Mesendoderm (in vitro differentiated cells): ENCODE measurements around the gene ZBTB39.

Source experiments
- DNase-seq: peaks from one replicate; pipeline ENCODE4 v3.0.0; 2013
- H2AK5ac ChIP-seq: 2 replicates; pipeline ENCODE4 v1.6.1; 2013; ENCODE audit warnings: low read length, inconsistent platforms
- H2BK120ac ChIP-seq: 2 replicates; pipeline ENCODE4 v1.6.1; 2013; ENCODE audit warnings: low read depth, mild to moderate bottlenecking, low read length, moderate library complexity, mixed read lengths
- H2BK15ac ChIP-seq: replicated peaks from 2 replicates; pipeline ENCODE4 v1.6.1; 2013; ENCODE audit warnings: low read depth, mild to moderate bottlenecking, moderate library complexity
- H2BK5ac ChIP-seq: 2 replicates; pipeline ENCODE4 v1.6.1; 2013; ENCODE audit warnings: low read length, inconsistent platforms
- H3K18ac ChIP-seq: 2 replicates; pipeline ENCODE4 v1.6.1; 2013; ENCODE audit warnings: mild to moderate bottlenecking, low read length, mixed read lengths
- H3K23ac ChIP-seq: one replicate; pipeline ENCODE4 v1.6.1; 2013; ENCODE audit warnings: low read length
- H3K27ac ChIP-seq: 2 replicates; pipeline ENCODE4 v1.5.1; 2013; ENCODE audit warnings: low read depth, mild to moderate bottlenecking, inconsistent platforms, low read length, moderate library complexity
- H3K27me3 ChIP-seq: 2 replicates; pipeline ENCODE4 v1.6.1; 2013; ENCODE audit warnings: low read length, control low read depth, mild to moderate bottlenecking, inconsistent platforms; ENCODE audit not compliant: insufficient read depth, poor library complexity
- H3K36me3 ChIP-seq: 2 replicates; pipeline ENCODE4 v1.6.1; 2013; ENCODE audit warnings: low read length, inconsistent platforms; ENCODE audit not compliant: control insufficient read depth, insufficient read depth
- H3K4ac ChIP-seq: one replicate; pipeline ENCODE4 v1.6.1; 2013; ENCODE audit warnings: low read depth, mild to moderate bottlenecking, low read length, moderate library complexity
- H3K4me1 ChIP-seq: 2 replicates; pipeline ENCODE4 v1.6.1; 2013; ENCODE audit warnings: low read depth, low read length, inconsistent platforms; ENCODE audit not compliant: control insufficient read depth
- H3K4me2 ChIP-seq: 2 replicates; pipeline ENCODE4 v1.6.1; 2013; ENCODE audit warnings: low read length
- H3K4me3 ChIP-seq: 2 replicates; pipeline ENCODE4 v1.5.1; 2013; ENCODE audit warnings: mild to moderate bottlenecking, low read length
- H3K56ac ChIP-seq: one replicate; pipeline ENCODE4 v1.6.1; 2013; ENCODE audit warnings: low read length
- H3K79me1 ChIP-seq: 2 replicates; pipeline ENCODE4 v1.6.1; 2013; ENCODE audit warnings: low read length, inconsistent platforms
- H3K79me2 ChIP-seq: 2 replicates; pipeline ENCODE4 v1.6.1; 2013; ENCODE audit warnings: mild to moderate bottlenecking, low read length; ENCODE audit not compliant: control insufficient read depth, insufficient read depth
- H3K9ac ChIP-seq: 2 replicates; pipeline ENCODE4 v1.6.1; 2013; ENCODE audit warnings: low read length, inconsistent platforms
- H4K5ac ChIP-seq: one replicate; pipeline ENCODE4 v1.6.1; 2013; ENCODE audit warnings: low read length
- H4K8ac ChIP-seq: one replicate; pipeline ENCODE4 v1.6.1; 2013; ENCODE audit warnings: low read depth, mild to moderate bottlenecking, control low read depth, low read length, moderate library complexity
- WGBS: extraction: QIAGEN DNeasy Blood & Tissue Kit; methylation state at CpG from one replicate; pipeline ENCODE4 v1.1.7; 2013; ENCODE audit warnings: low lambda C conversion rate, missing lambda C conversion rate; ENCODE audit not compliant: insufficient coverage; ENCODE audit errors: extremely low coverage; 5-methylcytosine and 5-hydroxymethylcytosine counted together

ZBTB39 gene

GRCh38 chr12:56957229-56958052, 48.9 kb downstream of the ZBTB39 start, which contains the start of gene RDH16:
Gene RDH16 (minus strand): TSS chr12:56957608. CDS start chr12:56957462, 146 bp downstream.
- Histone ChIP-seq H2BK5ac (no peak within 1 kb of the TSS), H3K27ac (no peak within 1 kb of the TSS), H3K4me1 (no peaks in the 10 kb centered on the region), H3K9ac (no peak within 1 kb of the TSS), H3K18ac (no peak within 1 kb of the TSS), H2BK15ac (no peak within 1 kb of the TSS), H3K36me3 (no peaks in the 10 kb centered on the region), H3K79me1 (no peaks in the 10 kb centered on the region), H3K23ac (no peak within 1 kb of the TSS), H4K8ac (no peak within 1 kb of the TSS), H3K27me3 (no peaks in the 10 kb centered on the region), H2AK5ac (no peak within 1 kb of the TSS), H3K4me3 (no peak within 1 kb of the TSS), H3K4me2 (no peak within 1 kb of the TSS), H3K79me2 (no peaks in the 10 kb centered on the region), H3K4ac (no peak within 1 kb of the TSS), H4K5ac (no peak within 1 kb of the TSS), H3K56ac (no peak within 1 kb of the TSS), H2BK120ac (no peak within 1 kb of the TSS)
- WGBS = no CpG with 5 or more reads among the region's 10 CpGs
- DNase-seq = no peak

- no CpG with 5 or more reads among the region's 2 CpGs for WGBS
- H3K27ac ChIP-seq = no peak overlapping the region
Observed at GRCh38 chr12:56955631-56956256, 50.6 kb downstream of the ZBTB39 start.

GRCh38 chr12:56954958-56955355, 51.4 kb downstream of the ZBTB39 start:
- Histone ChIP-seq H3K4ac (no peak overlapping the region), H3K56ac (no peak overlapping the region), H2BK120ac (no peak overlapping the region), H3K18ac (no peak overlapping the region), H3K27me3 (no peaks in the 10 kb centered on the region), H3K79me1 (no peaks in the 10 kb centered on the region), H3K23ac (no peak overlapping the region), H3K4me1 (no peaks in the 10 kb centered on the region), H3K4me2 (no peak overlapping the region), H2BK15ac (no peak overlapping the region), H2BK5ac (no peak overlapping the region), H3K9ac (no peak overlapping the region), H3K4me3 (no peak overlapping the region), H2AK5ac (no peak overlapping the region), H3K36me3 (no peaks in the 10 kb centered on the region), H4K5ac (no peak overlapping the region), H3K27ac (no peak overlapping the region), H3K79me2 (no peaks in the 10 kb centered on the region), H4K8ac (no peak overlapping the region)
- no CpG with 5 or more reads among the region's 6 CpGs for WGBS
- no peak for DNase-seq

More at GRCh38 chr12:56955631-56956256, 50.6 kb downstream of the ZBTB39 start:
- H3K27me3 ChIP-seq = no peaks in the 10 kb centered on the region
- H3K4me3 ChIP-seq = no peak overlapping the region
- H4K8ac ChIP-seq = no peak overlapping the region
- H2BK5ac ChIP-seq = no peak overlapping the region
- H3K23ac ChIP-seq = no peak overlapping the region
- no peak overlapping the region for H2BK120ac ChIP-seq
- H3K9ac ChIP-seq = no peak overlapping the region
- DNase-seq = no peak
- H2AK5ac ChIP-seq = no peak overlapping the region
- H3K79me2 ChIP-seq = no peaks in the 10 kb centered on the region
- no peak overlapping the region for H3K56ac ChIP-seq
- no peak overlapping the region for H4K5ac ChIP-seq
- H3K18ac ChIP-seq = no peak overlapping the region
- H2BK15ac ChIP-seq = no peak overlapping the region
- H3K4me2 ChIP-seq = no peak overlapping the region
- no peaks in the 10 kb centered on the region for H3K4me1 ChIP-seq
- H3K4ac ChIP-seq = no peak overlapping the region
- no peaks in the 10 kb centered on the region for H3K36me3 ChIP-seq
- H3K79me1 ChIP-seq = no peaks in the 10 kb centered on the region

DNA sequence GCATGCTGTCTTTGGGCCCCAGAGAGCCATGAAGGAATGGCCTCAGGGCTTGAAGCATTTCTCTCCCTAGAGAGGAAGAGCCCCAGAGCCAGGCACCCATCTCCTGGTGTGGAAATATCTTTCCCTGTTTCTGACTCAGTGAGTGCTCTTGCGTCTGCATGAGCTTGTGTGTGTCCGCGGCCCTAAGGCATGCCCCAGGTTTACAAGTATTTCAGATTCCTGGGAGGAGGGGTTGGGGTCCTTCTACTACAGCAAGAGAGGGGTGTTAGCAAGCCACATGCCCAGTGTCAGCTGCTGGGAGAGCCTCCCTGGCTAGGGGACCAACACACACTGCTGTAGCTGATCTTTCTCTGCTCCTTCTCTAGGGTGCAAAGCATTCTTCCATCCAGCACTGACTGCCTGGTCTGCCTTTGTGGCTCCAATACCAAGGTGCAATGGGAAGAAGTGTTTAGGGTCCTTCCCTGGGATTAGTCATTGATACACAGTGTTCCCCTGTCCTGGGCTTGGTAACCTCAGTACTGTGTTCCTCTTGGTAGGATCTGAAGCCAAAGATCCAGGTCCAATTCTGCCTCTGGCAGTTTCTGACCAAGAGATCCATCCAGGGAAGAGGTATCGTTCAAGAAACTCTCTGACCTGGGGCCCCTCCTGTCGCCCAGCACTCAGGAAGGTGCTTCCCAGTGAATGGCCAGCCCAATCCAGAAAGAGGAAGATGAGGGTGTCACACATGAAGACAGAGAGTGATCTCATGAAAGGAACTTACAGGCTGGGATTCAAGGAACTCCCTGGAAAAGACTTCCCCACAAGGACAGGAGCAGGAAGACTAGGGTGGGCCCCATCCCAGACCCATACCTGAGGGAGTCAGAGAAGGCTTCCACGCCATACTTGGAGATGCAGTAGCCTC, 52.0 kb downstream of the ZBTB39 start:
- Histone ChIP-seq H2BK120ac (no peak overlapping the region), H3K56ac (no peak overlapping the region), H3K27me3 (no peaks in the 10 kb centered on the region), H3K4me2 (no peak overlapping the region), H3K79me1 (no peaks in the 10 kb centered on the region), H3K9ac (no peak overlapping the region), H3K4me3 (no peak overlapping the region), H3K36me3 (no peaks in the 10 kb centered on the region), H3K18ac (no peak overlapping the region), H3K79me2 (no peaks in the 10 kb centered on the region), H2BK5ac (no peak overlapping the region), H3K23ac (no peak overlapping the region), H2AK5ac (no peak overlapping the region), H4K5ac (no peak overlapping the region), H3K4ac (no peak overlapping the region), H2BK15ac (no peak overlapping the region), H3K4me1 (no peaks in the 10 kb centered on the region), H3K27ac (no peak overlapping the region), H4K8ac (no peak overlapping the region)
- DNase-seq = no peak
- no CpG with 5 or more reads among the region's 6 CpGs for WGBS

- H3K56ac ChIP-seq = no peak overlapping the region
- H3K36me3 ChIP-seq = no peaks in the 10 kb centered on the region
- H3K4me3 ChIP-seq = no peak overlapping the region
- H3K9ac ChIP-seq = no peak overlapping the region
- H3K79me2 ChIP-seq = no peaks in the 10 kb centered on the region
- no peak overlapping the region for H2BK5ac ChIP-seq
- no peak overlapping the region for H3K23ac ChIP-seq
- H3K27me3 ChIP-seq = no peaks in the 10 kb centered on the region
- H3K4ac ChIP-seq = no peak overlapping the region
- no peaks in the 10 kb centered on the region for H3K4me1 ChIP-seq
- no peaks in the 10 kb centered on the region for H3K79me1 ChIP-seq
- no peak overlapping the region for H3K27ac ChIP-seq
- H4K5ac ChIP-seq = no peak overlapping the region
- H2AK5ac ChIP-seq = no peak overlapping the region
- no CpG with 5 or more reads among the region's 1 CpG for WGBS
- no peak overlapping the region for H2BK15ac ChIP-seq
- H4K8ac ChIP-seq = no peak overlapping the region
- H2BK120ac ChIP-seq = no peak overlapping the region
- no peak for DNase-seq
- no peak overlapping the region for H3K4me2 ChIP-seq
- no peak overlapping the region for H3K18ac ChIP-seq
Observed at GRCh38 chr12:56953314-56953713, 53.0 kb downstream of the ZBTB39 start.
